Epithelial cell of proximal tubule (primary cell): Measurements from ENCODE around the gene TSPYL1. TPM values are rescaled to one million over a fixed set of nuclear protein-coding genes. Genes with fewer than 3 reads are reported as not detected.

Source experiments
- DNase-seq: peaks from one replicate; pipeline ENCODE4 v3.0.0-alpha.2; 2011; ENCODE audit warnings: low read depth
- H3K4me3 ChIP-seq: 2 replicates; pipeline ENCODE4 v1.5.1; 2011; ENCODE audit warnings: low read depth, mild to moderate bottlenecking, low read length
- total RNA-seq: library from RNA; depleted of rRNA; stranded (reverse); fragments of >200 nt; gene quantifications from 2 replicates; pipeline ENCODE4 v1.2.3, GENCODE V29; 2015
- TF ChIP-seq, protein P1 (sequence below): conservative IDR thresholded peaks from 2 replicates; pipeline ENCODE4 v1.5.1; 2012; ENCODE audit warnings: low read depth, mild to moderate bottlenecking, low read length

Gene TSPYL1
- total RNA-seq, 1 donor from 2014 or later: 67.6 TPM

DNA sequence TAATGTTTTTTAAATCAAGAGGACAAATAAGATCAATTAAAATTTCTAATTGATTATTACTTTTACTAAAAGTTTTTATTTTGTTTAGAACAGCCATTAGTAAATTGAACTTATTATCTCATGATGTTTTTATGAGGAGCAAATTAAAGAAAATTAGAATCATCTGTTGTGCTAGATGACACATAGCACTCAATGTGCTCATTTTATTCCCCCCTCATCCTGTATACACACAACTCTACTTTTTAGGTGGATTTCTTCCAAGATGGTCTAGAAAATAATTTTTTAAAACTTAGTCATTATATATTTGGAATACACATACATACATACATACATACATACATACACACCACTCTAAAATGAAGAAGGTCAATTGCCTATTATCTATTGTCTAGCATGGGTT lies 29.3 kb upstream of the TSPYL1 start:
- TF ChIP-seq, protein P1, sequence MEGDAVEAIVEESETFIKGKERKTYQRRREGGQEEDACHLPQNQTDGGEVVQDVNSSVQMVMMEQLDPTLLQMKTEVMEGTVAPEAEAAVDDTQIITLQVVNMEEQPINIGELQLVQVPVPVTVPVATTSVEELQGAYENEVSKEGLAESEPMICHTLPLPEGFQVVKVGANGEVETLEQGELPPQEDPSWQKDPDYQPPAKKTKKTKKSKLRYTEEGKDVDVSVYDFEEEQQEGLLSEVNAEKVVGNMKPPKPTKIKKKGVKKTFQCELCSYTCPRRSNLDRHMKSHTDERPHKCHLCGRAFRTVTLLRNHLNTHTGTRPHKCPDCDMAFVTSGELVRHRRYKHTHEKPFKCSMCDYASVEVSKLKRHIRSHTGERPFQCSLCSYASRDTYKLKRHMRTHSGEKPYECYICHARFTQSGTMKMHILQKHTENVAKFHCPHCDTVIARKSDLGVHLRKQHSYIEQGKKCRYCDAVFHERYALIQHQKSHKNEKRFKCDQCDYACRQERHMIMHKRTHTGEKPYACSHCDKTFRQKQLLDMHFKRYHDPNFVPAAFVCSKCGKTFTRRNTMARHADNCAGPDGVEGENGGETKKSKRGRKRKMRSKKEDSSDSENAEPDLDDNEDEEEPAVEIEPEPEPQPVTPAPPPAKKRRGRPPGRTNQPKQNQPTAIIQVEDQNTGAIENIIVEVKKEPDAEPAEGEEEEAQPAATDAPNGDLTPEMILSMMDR: no peak
- no peak for DNase-seq
- H3K4me3 ChIP-seq: no peak overlapping the region

DNA sequence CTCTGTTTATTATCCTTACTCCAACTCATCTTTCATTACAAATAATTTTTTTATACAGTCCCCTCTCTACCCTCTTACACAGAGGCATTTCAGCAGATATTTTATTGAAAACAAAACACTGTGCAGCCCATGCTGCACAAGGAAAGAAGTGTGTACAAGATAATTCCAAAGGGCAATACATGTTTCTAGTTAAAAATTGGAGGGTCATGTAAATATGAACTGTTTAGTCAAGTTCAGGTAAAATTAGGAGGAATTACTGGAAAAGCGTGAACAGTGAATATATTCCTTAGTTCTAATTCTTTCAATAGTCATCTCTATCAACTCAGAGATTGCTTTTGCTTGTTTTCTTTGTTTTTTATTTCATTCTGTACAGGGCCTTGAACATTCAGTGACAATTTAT lies 27.9 kb upstream of the TSPYL1 start:
- DNase-seq: no peak
- TF ChIP-seq, protein P1: no peak
- H3K4me3 ChIP-seq: no peak overlapping the region

DNA sequence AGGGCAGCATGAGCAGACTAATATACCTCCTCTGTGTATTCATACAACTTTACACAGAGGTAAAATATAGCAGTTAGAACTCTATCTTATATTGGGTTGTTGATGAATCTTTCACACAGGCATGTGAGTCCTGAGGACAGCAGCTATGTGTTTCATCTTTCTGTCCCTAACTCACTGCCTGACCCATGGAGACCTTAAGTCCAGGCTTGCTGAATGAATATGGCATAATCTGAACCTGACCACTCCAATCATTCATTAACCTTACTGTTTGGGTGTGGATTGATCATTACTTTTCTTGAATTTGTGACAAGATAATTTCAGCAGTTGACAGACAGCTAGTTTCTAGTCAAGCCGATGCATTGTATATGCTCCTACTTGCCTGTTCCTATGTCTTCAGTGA lies 27.3 kb upstream of the TSPYL1 start:
- no peak for DNase-seq
- H3K4me3 ChIP-seq: no peak overlapping the region
- TF ChIP-seq, protein P1: no peak

DNA sequence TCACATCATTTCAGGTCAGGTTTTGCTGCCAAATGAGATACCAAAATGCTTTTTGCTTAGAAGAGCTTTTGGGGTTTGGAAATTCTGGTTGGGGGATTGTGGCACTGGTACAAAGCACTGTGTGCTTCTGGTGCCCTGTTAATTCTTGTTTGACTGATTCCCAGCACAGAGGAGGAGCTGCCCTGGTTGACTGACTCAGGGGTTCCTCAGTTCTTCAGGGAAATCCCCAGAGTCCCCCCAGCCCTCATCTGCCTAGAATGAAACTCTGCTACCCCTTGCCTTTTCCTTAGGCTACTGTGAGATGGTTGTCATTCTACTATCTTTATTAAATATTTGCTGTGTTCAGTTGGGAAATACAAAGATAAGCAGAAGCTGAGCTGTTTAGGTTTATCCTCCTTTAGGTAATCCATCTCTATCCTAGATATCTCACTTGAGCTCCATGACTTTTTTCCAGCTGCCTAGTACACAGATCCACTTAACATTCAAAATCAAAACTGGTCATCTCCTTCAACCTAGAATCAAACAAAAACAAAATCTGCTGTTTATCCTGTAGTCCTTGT lies 24.9 kb upstream of the TSPYL1 start:
- TF ChIP-seq, protein P1: no peak
- no peak overlapping the region for H3K4me3 ChIP-seq

DNA sequence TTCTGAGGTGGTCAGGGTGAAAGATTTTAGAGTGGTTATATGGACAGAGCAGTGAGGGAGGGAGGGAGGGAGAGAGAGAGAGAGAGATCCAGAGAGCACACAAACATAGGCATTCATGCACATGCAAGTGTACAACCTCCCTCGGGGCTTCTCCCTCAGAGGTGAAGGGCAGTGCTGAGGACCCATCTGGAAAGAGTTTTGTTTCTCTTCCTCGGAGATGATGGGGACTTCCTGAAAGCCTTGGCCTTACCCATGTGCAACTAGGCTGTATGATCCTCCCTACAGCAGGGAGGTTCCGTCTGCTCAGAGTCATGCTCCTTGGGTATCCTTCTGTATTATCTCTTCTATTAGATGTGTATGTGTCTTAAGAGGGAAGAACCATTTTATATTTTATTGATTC lies 21.4 kb upstream of the TSPYL1 start:
- TF ChIP-seq, protein P1: no peak
- H3K4me3 ChIP-seq: no peak overlapping the region
- no peak for DNase-seq

More for the DNA sequence above, 24.9 kb upstream of the TSPYL1 start:
- DNase-seq: no peak

DNA sequence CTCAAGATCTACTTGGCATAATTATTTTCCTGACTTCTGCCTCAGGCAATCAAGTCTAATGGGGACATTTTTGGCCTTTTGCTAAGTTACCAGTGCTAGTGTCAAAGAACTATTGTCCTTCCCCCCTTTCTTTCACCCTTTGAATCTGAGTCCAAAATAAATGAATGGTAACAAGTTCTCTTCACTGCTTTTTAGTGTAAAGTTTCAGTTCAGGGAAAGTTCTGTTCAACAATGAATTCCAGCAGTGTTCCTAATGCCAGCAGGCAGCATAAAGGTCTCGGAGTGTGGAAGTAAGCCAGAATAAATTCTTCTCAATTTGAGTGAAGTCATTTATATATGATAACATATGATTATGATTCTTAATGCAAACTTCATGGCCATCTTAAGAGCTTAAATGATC lies 20.8 kb upstream of the TSPYL1 start:
- TF ChIP-seq, protein P1: no peak
- no peak for DNase-seq
- no peak overlapping the region for H3K4me3 ChIP-seq

DNA sequence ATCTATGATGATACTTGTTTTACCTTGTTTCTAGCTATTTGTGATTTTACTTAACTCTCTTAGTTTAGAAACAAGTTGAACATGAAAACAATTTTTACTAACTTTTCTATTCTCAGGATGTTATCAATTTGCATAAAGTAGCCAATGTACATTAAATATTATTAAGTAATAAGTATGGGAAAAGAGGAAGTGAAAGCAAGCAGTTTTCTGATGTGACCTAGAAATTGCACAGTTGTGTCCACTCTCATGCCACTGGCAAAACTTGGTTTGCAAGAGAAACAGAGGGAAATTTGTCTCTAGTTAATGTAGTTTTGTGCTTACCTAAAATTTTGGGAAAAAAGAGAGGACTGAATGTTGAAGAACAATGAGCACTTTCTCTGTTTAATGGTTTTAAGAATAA lies 19.2 kb upstream of the TSPYL1 start:
- no peak for DNase-seq
- H3K4me3 ChIP-seq: no peak overlapping the region
- TF ChIP-seq, protein P1: no peak
